Measurements from ENCODE around the gene CEP70.

DNA sequence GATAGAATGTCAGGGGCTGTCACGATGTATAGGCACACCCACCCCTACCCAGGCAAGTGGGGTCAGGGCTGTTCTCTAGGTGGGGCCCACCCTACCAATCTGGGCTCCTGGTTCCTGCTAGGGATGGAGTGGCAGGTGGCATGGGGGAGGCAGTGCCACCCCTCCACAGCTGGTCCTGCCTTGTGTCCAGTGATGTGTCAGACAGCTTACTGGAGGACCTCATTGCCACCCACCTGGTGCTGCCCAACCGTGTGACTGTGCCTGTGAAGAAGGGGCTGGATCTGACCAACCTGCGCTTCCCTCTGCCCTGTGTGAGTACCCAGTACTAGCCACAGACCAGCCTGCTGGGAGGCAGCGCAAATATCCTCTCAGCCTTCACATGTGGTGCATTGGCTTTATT, 132.2 kb downstream of the CEP70 start:
- TF ChIP-seq CTCF (IDR thresholded peaks at IDR 0.05) (no peak), POLR2A (IDR thresholded peaks at IDR 0.05) (no peak)

All from gastroesophageal sphincter (tissue), 3 donors.